H9 (cell line): ENCODE data around the gene TECPR2. TPM values are rescaled to one million over a fixed set of nuclear protein-coding genes. Genes with fewer than 3 reads are reported as not detected.

Experiments
- DNase-seq: peaks from one replicate; pipeline ENCODE4 v3.0.0-alpha.2; 2017
- H2AFZ ChIP-seq: one replicate; pipeline ENCODE4 v1.6.1; 2013; ENCODE audit warnings: mild to moderate bottlenecking, low read length, control low read depth, moderate library complexity
- H2AK5ac ChIP-seq: 2 replicates; pipeline ENCODE4 v1.6.1; 2013; ENCODE audit warnings: low read length, control low read depth, mixed read lengths; ENCODE audit not compliant: insufficient read length
- H2BK120ac ChIP-seq: one replicate; pipeline ENCODE4 v1.6.1; 2013; ENCODE audit warnings: low read depth, mild to moderate bottlenecking, low read length, control low read depth, inconsistent platforms; ENCODE audit not compliant: poor library complexity, severe bottlenecking
- H2BK12ac ChIP-seq: 2 replicates; pipeline ENCODE4 v1.6.1; 2013; ENCODE audit warnings: low read length, control low read depth, mixed read lengths, low read depth; ENCODE audit not compliant: insufficient read length
- H2BK15ac ChIP-seq: 2 replicates; pipeline ENCODE4 v1.6.1; 2013; ENCODE audit warnings: low read depth, low read length, control low read depth
- H2BK20ac ChIP-seq: one replicate; pipeline ENCODE4 v1.6.1; 2013; ENCODE audit warnings: low read depth, mild to moderate bottlenecking, low read length, control low read depth, inconsistent platforms; ENCODE audit not compliant: poor library complexity, severe bottlenecking
- H2BK5ac ChIP-seq: 2 replicates; pipeline ENCODE4 v1.6.1; 2013; ENCODE audit warnings: low read length, control low read depth, mixed read lengths; ENCODE audit not compliant: insufficient read length
- H3K14ac ChIP-seq: 2 replicates; pipeline ENCODE4 v1.6.1; 2013; ENCODE audit warnings: low read length, control low read depth; ENCODE audit not compliant: insufficient read depth
- H3K18ac ChIP-seq: 2 replicates; pipeline ENCODE4 v1.6.1; 2013; ENCODE audit warnings: low read depth, mild to moderate bottlenecking, mixed read lengths, low read length, control low read depth; ENCODE audit not compliant: insufficient read length
- H3K23ac ChIP-seq: 2 replicates; pipeline ENCODE4 v1.6.1; 2013; ENCODE audit warnings: low read length, control low read depth, mixed read lengths, low read depth; ENCODE audit not compliant: insufficient read length
- H3K23me2 ChIP-seq: 2 replicates; pipeline ENCODE4 v1.6.1; 2013; ENCODE audit warnings: low read depth, mild to moderate bottlenecking, mixed read lengths, low read length, control low read depth; ENCODE audit not compliant: insufficient read length, poor library complexity, severe bottlenecking
- H3K27ac ChIP-seq: 2 replicates; pipeline ENCODE4 v1.5.1; 2013; ENCODE audit warnings: low read length, control low read depth, mixed read lengths, low read depth; ENCODE audit not compliant: insufficient read length
- H3K27me3 ChIP-seq: 2 replicates; pipeline ENCODE4 v1.6.1; 2013; ENCODE audit warnings: low read length, control low read depth, inconsistent platforms; ENCODE audit not compliant: insufficient read depth
- H3K4ac ChIP-seq: 2 replicates; pipeline ENCODE4 v1.6.1; 2013; ENCODE audit warnings: low read depth, mild to moderate bottlenecking, control low read depth, inconsistent platforms, low read length, moderate library complexity
- H3K4me1 ChIP-seq: 2 replicates; pipeline ENCODE4 v1.6.1; 2013; ENCODE audit warnings: low read length, control low read depth, inconsistent platforms; ENCODE audit not compliant: insufficient read depth
- H3K4me2 ChIP-seq: 2 replicates; pipeline ENCODE4 v1.6.1; 2013; ENCODE audit warnings: low read length, control low read depth, mixed read lengths; ENCODE audit not compliant: insufficient read length, insufficient read depth
- H3K56ac ChIP-seq: 2 replicates; pipeline ENCODE4 v1.6.1; 2013; ENCODE audit warnings: low read depth, mild to moderate bottlenecking, mixed read lengths, low read length, control low read depth; ENCODE audit not compliant: insufficient read length
- H3K79me1 ChIP-seq: 2 replicates; pipeline ENCODE4 v1.6.1; 2013; ENCODE audit warnings: low read depth, mild to moderate bottlenecking, moderate library complexity, low read length, control low read depth, inconsistent platforms; ENCODE audit not compliant: insufficient read depth, poor library complexity, severe bottlenecking
- H3K79me2 ChIP-seq: 2 replicates; pipeline ENCODE4 v1.6.1; 2013; ENCODE audit warnings: low read length, control low read depth, inconsistent platforms; ENCODE audit not compliant: insufficient read depth
- H3K9ac ChIP-seq: 2 replicates; pipeline ENCODE4 v1.6.1; 2013; ENCODE audit warnings: low read length, control low read depth, mixed read lengths; ENCODE audit not compliant: insufficient read length; ENCODE audit errors: extremely low read depth
- H3K9me3 ChIP-seq: one replicate; pipeline ENCODE4 v1.6.1; 2013; ENCODE audit warnings: low read depth, low read length, inconsistent platforms; ENCODE audit not compliant: control insufficient read depth
- H3T11ph ChIP-seq: one replicate; pipeline ENCODE4 v1.6.1; 2013; ENCODE audit warnings: mild to moderate bottlenecking, low read length, control low read depth, inconsistent platforms
- H4K20me1 ChIP-seq: one replicate; pipeline ENCODE4 v1.6.1; 2013; ENCODE audit not compliant: control insufficient read depth, insufficient read length, insufficient read depth
- H4K5ac ChIP-seq: 2 replicates; pipeline ENCODE4 v1.6.1; 2013; ENCODE audit warnings: low read depth, mild to moderate bottlenecking, mixed read lengths, low read length, control low read depth; ENCODE audit not compliant: insufficient read length
- H4K8ac ChIP-seq: replicated peaks from 2 replicates; pipeline ENCODE4 v1.6.1; 2013; ENCODE audit warnings: low read length, control low read depth, mixed read lengths, low read depth; ENCODE audit not compliant: insufficient read length
- H4K91ac ChIP-seq: 2 replicates; pipeline ENCODE4 v1.6.1; 2013; ENCODE audit warnings: low read depth, mild to moderate bottlenecking, moderate library complexity, mixed read lengths, low read length, control low read depth; ENCODE audit not compliant: insufficient read length
- H3K27ac Mint-ChIP-seq, 3 experiments: 2 replicates in 2 of 3; 3 replicates in 1 of 3; pipeline ENCODE4 v1.8.0; 2020 to 2021; ENCODE audit warnings: mixed read lengths in 3 of 3, mild to moderate bottlenecking in 1 of 3, moderate library complexity in 1 of 3
- H3K27me3 Mint-ChIP-seq: 2 replicates; pipeline ENCODE4 v1.8.0; 2021; ENCODE audit warnings: low read depth, mild to moderate bottlenecking, moderate library complexity, mixed read lengths
- H3K36me3 Mint-ChIP-seq, 3 experiments: 2 replicates in 2 of 3; 3 replicates in 1 of 3; pipeline ENCODE4 v1.8.0; 2020 to 2021; ENCODE audit warnings: low read depth in 3 of 3, mixed read lengths in 3 of 3; ENCODE audit not compliant: insufficient read depth in 1 of 3
- H3K4me1 Mint-ChIP-seq, 2 experiments: 2 replicates each; pipeline ENCODE4 v1.8.0; 2020; ENCODE audit warnings: mixed read lengths in 2 of 2
- H3K4me3 Mint-ChIP-seq, 2 experiments: 2 replicates in 1 of 2; 3 replicates in 1 of 2; pipeline ENCODE4 v1.8.0; 2020 to 2021; ENCODE audit warnings: mild to moderate bottlenecking in 2 of 2, mixed read lengths in 2 of 2, moderate library complexity in 1 of 2
- H3K9me3 Mint-ChIP-seq, 2 experiments: 2 replicates in 1 of 2; 3 replicates in 1 of 2; pipeline ENCODE4 v1.8.0; 2020; ENCODE audit warnings: mild to moderate bottlenecking in 2 of 2, mixed read lengths in 2 of 2, moderate library complexity in 1 of 2
- CTCF ChIP-seq: fragments of 200-600 bp; sonication (generic); conservative IDR thresholded peaks from 3 replicates; pipeline ENCODE4 v1.8.0; 2021; ENCODE audit warnings: antibody characterized with exemption, mild to moderate bottlenecking
- WGBS: extraction: QIAGEN DNeasy Blood & Tissue Kit; methylation state at CpG from one replicate; pipeline ENCODE4 v1.1.7; 2013; ENCODE audit warnings: missing lambda C conversion rate, low lambda C conversion rate, mixed read lengths; ENCODE audit not compliant: insufficient read length; ENCODE audit errors: extremely low coverage; 5-methylcytosine and 5-hydroxymethylcytosine counted together
- total RNA-seq: library from RNA; stranded (reverse); gene quantifications from 2 replicates; pipeline ENCODE4 v1.2.1, GENCODE V29; 2021

The TECPR2 gene
- total RNA-seq, 1 experiment from 2014 or later, result 15.4 TPM

GRCh38 chr14:102363182-102363943 lies 622 bp downstream of the TECPR2 start:
- Histone ChIP-seq H4K91ac (no peak overlapping the region), H3K27ac (no peak overlapping the region), H3K56ac (no peak overlapping the region), H3K23me2 (peaks cover 12% of the 10 kb centered on the region), H3T11ph (no peak overlapping the region), H3K14ac (no peak overlapping the region; the same call in 1 of the 2 replicates), H2BK5ac (no peak overlapping the region), H3K4ac (no peak overlapping the region), H3K23ac (no peak overlapping the region), H3K4me2 (peak overlapping the region; percentile 94), H2AFZ (no peak overlapping the region), H2AK5ac (no peak overlapping the region), H2BK12ac (no peak overlapping the region), H3K79me1 (peaks cover 3% of the 10 kb centered on the region), H3K18ac (no peak overlapping the region), H4K8ac (no peak overlapping the region), H4K5ac (no peak overlapping the region), H3K27me3 (no peaks in the 10 kb centered on the region), H3K4me1 (peaks cover 5% of the 10 kb centered on the region; the same call in 1 of the 2 replicates), H3K9me3 (no peaks in the 10 kb centered on the region), H2BK20ac (no peak overlapping the region), H2BK120ac (no peak overlapping the region), H3K79me2 (no peaks in the 10 kb centered on the region; the same call in 1 of the 2 replicates), H2BK15ac (no peak overlapping the region), H4K20me1 (no peaks in the 10 kb centered on the region), H3K9ac (peak overlapping the region; percentile 45)
- H3K36me3 Mint-ChIP-seq, result peaks cover 0 to 3% (median 0%) of the 10 kb centered on the region in 3 experiments; a peak in 1 of 7 replicates
- no peak for TF ChIP-seq CTCF
- H3K9me3 Mint-ChIP-seq, result no peaks in the 10 kb centered on the region
- peaks cover 6 to 10% of the 10 kb centered on the region in 2 experiments for H3K4me1 Mint-ChIP-seq
- H3K27me3 Mint-ChIP-seq, result no peaks in the 10 kb centered on the region
- no peak overlapping the region; a peak in 2 of 5 replicates for H3K4me3 Mint-ChIP-seq
- no peak for DNase-seq
- WGBS, result no CpG with 5 or more reads among the region's 53 CpGs
- H3K27ac Mint-ChIP-seq, result peak overlapping the region in 1 of 3 experiments; percentile 88; a peak in 2 of 7 replicates
